Renal pelvis (tissue), 4 donors: Measurements from ENCODE around the gene PALM. TPM values are rescaled to one million over a fixed set of nuclear protein-coding genes. Genes with fewer than 3 reads are reported as not detected.

Experiments
- DNase-seq: peaks from one replicate; pipeline ENCODE4 v3.0.0-alpha.2; 2013
- polyA plus RNA-seq, 3 donors: library from polyadenylated mRNA; unstranded; fragments of 120-200 nt; gene quantifications; one replicate each; pipeline ENCODE4 v1.2.1, GENCODE V29; 2013; ENCODE audit not compliant: insufficient read length in 3 of 3

The PALM gene
- polyA plus RNA-seq, 3 donors: 89.8 to 119 (median 113) TPM

DNA sequence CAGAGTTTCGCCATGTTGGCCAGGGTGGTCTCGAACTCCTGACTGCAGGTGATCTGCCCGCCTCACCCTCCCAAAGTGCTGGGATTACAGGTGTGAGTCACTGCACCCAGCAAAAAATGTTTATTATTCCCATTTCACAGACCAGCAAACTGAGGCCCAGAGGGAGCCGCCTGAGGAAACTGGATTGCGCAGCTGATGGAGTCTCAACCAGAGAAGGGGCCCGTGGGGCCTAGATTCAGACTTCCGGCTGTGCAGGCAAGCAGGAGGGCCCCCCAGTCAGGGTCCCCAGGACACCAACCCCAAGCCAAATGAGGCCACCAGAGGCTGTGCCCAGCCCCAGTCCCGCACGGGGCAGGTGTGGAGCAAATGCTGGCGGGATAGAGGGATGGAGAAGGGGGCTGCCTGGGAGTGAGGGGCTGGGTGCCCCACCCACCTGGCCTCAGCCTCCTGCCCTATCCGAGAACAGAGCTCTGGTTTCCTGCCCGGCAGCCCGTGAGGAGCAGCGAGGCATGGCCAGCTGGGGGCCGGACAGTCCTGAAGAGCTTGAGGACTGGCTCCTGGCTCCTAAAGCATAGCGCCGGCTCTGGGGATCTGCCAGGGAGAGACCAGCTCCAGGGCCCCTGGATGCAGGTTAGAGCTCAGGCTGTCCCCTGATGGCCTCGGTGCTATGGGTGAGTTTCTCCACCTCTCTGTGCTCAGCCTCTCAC, 64.1 kb downstream of the PALM start:
- no peak for DNase-seq

DNA sequence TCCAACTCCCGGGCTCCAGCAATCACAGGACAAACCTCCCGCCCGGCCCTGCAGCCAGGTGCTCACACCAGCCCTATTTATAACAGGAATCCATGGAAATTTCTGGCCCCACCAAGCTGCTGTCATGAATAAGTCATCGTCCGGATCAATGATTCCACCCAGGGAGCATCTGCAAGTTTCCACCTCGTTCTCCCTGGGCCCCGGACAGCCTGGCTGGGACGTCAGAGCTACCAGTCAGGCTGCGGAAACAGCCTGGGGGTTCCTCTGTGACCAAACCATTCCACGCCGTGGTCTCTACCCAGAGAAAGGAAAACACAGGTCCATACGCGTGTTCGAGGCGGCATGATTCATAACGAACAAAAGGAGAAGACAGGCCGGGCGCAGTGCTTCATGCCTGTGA, 67.8 kb downstream of the PALM start:
- DNase-seq: no peak

DNA sequence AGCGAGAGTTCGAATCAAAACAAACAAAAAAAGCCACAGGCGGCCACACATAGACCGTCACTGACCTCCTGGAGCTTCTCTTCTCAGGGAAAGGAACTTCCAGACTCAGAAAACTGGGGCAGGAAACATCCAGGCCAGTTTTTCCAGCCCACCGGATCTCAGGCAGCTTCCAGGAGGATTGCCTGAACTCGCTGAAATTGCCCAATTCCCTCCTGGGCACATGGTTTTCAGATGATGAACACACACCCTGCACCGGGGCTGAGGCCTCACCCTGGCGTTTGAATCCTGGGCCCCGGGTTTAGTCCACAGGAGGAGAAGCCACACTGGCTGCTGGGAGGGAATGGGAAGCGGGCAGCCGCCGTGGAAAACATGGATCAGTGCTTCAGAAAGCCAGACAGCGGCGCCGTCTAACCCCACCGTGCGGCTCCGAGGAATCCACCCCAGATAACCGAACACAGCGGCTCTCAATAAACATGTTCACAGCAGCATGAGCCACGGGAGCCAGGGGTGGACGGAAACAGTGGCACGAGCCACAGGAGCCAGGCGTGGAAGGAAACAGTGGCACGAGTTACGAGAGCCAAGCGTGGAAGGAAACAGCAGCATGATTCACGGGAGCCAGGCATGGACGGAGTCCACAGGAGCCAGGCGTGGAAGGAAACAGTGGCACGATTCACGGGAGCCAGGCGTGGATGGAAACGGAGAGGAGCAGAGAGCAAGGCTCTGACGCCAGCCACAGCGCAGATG, 70.3 kb downstream of the PALM start:
- no peak for DNase-seq

DNA sequence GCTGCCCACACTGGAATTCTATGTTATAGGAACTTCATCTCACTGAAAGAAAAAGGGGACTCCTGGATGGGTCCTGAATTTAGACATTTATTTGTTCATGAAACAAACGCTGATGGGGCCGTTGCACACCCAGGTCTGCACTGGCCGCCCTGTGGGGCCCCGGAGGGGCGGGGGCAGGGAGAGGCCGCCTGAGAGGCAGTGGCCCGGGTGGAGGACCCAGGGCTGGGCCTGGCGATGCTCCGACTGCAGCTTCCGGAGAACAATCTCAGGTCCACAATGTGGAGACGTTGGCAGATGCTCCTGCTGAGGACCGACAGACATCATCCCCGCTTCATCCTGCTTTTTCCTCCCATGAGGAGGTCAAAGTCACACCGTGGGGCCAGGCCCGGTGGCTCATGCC, 72.2 kb downstream of the PALM start:
- DNase-seq: no peak

DNA sequence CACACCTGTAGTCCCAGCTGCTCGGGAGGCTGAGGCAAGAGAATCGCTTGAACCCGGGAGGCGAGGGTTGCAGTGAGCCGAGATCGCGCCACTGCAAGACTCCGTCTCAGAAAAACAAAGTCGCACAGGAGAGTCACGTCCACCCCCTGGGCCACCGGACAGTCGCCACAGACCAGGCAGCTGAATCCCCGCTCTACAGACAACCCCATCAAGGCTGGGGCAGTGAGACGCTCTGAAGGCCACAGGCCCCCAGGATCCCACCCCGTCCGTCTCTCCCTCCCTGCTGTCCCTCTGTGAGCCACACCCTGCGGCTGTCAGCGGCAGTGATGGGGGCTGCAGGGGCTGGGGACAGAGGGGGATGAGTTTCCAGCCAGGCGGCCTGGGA, 73.1 kb downstream of the PALM start:
- DNase-seq: no peak

DNA sequence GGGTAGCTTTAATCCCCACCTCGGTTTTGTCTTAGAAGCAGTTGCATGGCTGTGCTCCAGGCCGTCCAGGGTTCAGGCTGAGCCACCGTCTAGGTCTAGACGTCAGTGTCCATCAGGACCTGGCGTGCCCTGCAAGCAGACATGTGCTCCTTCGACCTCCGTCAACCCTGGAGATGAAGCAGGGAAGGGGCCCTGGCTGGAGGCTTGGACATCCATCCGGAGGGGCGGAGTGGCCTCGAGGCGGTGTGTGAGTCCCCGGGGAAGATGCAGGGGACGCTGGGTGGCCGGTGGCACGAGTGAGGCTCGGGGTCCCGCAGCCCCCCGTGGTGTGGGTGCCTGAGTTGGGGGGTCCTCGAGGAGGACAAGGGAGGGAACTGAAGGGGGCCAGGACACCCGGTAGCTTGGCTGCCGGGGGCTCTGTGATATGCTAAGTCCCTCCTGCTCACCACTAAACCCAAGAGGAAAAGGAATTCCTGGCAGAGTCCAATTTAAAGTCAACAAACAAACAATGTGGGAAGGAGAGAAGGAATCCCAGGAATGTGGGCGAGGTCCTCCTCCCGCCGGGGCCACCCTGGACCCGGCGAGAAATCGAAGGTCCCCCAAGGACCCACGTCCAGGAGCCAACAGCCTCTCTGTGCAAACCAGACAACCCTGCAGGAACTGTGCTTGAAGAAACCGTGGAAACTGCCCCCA, 73.6 kb downstream of the PALM start:
- DNase-seq: no peak

DNA sequence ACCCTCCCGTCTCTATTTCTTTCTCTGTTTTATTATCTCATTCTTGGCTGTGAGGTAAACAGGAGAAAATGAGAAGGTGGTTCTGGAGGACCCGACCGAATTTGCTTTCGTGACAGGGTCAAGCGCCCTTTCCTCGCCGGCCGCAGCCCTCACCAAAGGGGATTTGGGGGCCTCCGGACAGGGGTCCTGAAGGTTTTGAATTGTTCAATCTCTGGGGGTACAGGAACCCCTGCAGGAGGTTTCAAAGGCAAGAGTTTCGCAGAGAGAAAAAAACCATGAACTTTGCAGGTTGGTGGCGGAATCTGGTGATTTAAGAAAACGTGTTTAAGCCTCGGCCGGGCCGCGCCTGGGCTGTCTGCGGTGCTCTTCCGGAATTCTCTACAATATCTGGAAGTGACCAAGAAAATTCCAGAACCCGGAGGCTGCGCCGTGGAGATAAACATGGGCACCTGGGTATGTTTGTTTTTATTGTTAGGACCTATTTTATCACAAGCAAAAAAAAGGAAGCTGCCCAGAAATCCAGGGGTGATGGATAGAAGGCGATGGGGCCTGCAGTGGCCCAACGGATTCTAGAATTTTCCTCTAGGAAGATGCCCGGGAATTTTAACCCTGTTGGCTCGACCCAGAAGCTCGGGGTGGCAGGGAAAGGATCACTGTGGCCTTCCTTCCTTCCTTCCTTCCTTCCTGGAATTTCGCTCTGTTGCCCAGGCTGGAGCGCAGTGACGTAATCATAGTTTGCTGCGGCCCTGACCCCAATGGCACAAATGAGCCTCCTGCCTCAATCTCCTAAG, 74.3 kb downstream of the PALM start:
- no peak for DNase-seq

DNA sequence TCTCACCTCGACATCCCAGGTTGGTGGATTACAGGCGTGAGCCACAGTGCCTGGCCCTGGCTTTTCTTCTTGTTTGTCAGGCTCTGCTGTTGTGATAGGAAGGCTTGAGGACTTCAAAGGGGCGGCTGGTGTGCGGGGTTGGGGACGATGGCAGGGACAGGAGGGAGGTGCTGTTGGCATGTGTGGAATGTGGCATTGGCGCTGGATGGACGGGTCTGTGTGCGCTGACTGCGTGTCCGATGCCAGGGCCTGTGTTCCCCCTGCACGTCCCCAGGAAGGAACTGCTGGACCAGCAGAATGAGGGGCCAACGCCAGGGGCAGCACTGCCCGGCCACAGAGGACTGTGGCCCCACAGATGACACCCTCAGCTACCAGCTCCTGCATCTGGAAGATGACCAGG, 75.8 kb downstream of the PALM start:
- DNase-seq: no peak

DNA sequence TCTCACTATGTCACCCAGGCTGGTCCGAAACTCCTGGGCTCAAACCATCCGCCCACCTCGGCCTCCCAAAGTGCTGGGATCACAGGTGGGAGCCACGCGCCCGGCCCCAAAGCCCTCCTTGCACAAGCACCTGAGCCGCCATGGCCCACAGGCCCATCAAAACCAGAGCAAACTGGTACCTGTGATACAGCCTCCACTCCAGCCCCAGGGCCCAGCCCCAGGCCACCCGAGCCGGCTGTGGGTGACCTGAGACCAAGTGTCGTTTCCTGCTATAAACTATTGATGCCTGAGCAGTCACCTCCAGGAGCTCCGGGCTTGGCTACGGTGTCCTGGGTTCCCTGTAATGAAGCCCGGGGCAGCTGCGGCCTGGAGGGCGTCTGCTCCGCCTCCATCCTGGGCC, 78.8 kb downstream of the PALM start:
- no peak for DNase-seq

DNA sequence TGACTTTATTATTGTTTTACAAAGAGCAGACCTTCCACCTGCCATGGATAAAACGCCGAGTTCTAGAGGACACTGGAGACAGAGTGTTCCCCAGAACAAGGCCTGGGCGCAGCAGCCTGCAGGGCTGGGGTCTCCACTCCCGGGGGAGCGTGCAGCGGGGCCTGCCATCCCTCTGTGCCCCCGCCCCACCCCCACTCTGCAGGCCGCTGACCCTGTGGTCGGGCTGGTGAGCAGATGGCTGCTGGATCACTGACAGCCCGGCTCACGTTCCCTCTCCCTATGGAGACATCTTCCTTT, 79.9 kb downstream of the PALM start:
- no peak for DNase-seq

DNA sequence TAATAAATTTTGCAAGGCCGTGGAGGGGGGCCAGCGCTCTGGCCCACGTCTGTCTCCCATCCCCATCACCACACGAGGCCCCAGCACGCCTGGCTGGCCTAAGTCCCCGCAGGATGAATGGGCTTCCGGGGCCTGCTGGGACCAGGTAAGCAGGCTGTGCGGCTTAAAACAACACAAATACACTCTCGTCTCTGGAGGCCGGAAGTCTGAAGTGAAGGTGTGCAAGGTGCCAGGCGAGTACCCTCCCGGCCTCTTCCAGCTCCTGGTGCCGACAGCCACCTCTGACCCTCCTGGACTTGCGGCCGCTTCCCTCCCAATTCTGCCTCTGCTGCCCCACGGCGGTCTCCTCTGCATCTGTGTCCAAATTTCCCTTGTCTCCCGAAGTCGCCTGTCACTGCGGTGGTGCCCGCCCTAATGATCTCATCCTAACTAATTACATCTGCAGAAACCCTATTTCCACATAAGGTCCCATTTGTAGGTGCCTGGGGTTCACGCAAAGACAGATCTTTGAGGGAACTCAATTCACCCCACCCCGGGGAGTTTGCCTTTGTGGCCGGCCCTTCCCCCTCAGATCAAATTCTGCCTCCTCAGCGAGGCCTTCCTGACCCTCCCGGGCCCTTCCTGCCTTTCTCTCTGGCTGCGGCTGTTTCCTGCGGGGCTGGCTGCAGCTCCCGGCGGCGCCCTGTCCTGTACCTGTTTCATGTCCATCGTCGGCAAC, 80.4 kb downstream of the PALM start:
- no peak for DNase-seq

DNA sequence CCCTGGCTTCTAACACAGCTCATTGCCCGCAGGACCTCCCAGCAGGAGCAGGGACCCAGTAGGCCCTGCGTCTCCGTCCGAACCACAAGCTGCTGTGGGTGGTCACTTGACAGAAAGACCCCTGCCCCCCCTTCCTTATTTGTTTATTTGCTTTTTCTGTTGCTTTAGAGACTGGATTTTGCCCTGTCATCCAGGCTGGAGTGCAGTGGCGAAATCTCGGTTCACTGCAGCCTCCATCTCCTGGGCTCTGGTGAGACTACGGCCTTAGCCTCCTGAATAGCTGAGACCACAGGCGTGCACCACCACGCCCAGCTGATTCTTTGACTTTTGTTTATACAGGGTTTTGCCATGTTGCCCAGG, 80.9 kb downstream of the PALM start:
- no peak for DNase-seq

DNA sequence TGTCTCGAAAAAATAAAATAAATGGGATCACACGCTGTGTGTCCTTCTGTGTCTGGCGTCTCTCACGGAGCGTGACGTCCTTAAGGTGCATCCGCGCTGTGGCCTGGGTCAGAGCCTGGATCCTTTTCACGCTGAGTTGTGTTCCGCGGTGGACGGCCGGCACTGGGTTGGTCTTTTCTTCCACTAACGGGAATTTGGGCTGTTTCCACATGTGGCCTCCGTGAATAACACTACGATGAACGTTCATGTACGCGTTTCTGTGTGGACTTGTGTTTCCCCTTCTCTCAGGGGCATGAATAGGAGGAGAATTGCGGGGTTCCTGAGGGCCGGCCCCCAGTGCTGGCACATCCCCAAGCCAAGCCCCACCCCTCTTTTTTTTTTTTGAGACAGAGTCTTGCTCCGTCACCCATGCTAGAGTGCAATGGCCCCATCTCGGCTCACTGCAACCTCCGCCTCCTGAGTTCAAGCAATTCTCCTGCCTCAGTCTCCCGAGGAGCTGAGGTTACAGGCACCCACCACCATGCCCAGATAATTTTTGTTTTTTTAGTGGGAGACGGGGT, 82.4 kb downstream of the PALM start:
- no peak for DNase-seq

DNA sequence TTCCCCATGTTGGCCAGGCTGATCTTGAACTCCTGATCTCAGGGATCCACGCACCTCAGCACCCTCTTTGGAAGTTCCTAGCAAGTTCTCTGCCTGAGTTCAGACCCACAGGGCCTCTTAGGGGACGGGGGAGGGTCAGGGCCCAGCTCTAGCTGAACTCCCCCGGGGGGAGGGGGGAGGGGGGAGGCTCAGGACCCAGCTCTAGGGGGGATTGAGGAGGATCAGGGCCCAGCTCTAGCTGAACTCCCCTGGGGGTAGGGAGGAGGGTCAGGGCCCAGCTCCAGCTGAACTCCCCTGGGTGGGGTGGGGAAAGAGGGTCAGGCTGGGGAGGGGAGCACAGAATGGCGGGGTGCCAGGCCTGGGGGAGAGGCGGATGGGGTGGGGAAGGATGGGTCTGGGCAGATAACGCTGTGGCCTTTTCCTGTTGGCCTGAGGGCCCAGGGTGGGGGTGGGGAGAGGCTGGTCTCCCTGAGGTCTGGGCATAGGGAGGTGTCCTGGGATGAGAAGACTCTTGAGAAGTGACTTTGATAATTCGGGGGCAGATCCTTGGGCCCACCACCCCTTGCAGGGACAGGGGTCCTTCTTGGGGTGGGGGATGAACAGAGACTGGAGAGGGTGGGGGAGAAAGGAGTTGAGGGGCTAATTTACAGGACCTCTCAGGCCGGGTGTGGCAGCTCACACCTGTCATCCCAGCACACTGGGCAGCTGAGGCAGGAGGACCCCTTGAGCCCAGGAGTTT, 83.0 kb downstream of the PALM start:
- no peak for DNase-seq

DNA sequence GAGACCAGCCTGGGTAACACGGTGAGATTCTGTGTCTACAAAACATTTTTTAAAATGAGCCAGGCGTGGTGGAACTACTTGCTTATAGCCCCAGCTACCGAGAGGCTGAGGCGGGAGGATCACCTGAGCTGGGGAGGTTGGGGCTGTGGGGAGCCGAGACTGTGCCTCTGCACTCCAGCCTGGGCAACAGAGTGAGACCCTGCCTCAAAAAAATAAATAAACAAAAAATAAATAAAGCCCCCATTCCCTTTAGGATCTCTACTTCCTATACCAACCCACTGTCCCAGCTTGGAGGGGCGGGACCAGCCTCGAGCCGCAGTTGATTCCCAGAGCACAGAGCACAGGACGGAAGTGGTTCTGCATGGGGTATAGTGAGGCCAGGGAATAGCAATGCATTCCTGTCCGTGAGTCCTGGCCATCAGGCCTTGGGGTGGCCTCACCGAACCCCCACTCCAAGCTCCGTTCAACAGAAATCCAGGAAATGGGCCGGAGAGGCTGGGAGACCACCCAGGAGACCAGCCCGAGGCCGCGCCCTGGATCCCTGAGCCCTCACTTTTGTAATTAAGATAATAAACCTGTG, 83.7 kb downstream of the PALM start:
- DNase-seq: no peak

DNA sequence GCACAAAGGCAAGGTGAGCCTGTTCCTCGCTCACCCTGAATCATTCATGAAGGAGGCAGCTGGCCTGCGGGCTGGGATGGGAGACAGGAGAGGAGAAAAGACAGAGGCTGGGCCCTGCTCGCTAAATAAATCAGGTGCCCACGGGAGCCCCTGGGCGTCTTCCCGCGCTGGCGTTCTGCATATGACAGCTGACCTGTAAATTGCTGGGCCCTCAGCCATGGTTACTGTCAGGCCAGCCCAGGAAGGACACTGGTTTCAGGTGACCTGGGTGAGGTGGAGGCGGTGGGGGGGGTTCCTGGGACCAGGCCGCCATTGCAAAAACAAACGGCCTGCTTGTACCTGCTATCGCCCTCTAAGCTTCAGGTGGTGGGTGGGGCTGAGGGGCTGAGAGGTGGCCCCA, 85.1 kb downstream of the PALM start:
- no peak for DNase-seq

DNA sequence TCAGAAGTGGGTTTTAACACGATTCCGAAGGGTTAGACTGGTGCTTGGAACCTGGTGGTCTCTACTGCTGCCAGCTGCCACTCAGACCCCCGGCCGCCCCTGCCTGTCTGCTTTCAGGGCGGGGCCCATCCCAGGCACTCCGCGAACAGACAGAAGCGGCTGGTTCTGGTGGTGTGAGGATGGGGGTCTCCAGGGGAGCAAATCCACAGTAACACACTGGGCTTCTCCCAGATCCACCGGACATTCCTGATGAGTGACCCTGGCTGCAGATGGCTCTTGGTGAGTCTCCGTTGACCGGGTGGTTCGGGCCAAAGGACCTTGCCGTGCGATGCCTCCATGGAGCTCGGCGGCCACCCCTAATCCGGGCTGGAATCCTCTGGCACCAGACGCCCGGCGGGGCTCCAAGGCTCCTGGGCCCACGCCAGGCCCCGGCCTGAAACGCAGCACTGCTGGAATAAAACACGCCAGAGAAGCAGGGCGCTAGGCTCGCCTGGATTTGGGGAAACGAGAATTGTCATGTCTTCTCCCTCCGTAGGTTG, 86.4 kb downstream of the PALM start:
- no peak for DNase-seq

DNA sequence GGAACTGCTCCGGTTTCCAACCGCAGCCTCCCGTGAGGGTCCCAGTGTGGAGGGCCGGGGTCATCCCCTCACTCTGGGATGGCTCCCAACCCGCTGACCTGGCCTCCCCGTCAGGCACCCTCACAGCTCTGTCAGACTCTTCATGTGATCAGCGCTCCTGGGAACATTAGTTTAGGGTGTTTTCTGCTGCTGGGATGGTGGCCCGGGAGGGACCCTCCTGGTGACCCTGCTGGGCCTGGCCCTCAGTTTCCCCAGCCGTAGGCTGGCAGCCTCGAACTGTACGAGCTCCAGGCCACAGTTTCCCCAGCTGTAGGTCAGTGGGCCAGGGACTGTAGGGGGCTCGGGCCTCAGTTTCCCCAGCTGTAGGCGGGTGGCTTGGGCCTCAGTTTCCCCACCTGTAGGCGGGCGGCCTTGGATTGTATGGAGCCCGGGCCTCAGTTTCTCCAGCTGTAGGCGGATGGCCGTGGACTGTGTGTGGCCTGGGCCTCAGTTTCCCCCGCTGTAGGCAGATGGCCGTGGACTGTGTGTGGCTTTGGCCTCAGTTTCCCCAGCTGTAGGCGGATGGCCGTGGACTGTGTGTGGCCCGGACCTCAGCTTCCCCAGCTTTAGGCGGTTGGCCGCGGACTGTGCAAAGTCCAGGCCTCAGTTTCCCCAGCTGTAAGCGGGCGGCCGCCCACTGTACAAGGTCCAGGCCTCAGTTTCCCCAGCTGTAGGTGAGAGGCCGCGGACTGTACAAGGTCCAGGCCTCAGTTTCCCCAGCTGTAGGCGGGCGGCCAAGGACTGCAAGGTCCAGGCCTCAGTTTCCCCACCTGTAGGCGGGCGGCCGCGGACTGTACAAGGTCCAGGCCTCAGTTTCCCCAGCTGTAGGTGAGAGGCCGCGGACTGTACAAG, 87.2 kb downstream of the PALM start:
- no peak for DNase-seq
